SK-N-SH (cell line): Measurements from ENCODE around the gene RBM33.

Experiments
- EP300 ChIP-seq, 2 experiments: IDR thresholded peaks; 2 replicates each; pipeline versions ENCODE4 v1.4.0 to v1.6.1; 2012; ENCODE audit warnings: borderline replicate concordance in 1 of 2, low read depth in 1 of 2, low read length in 1 of 2
- POLR2AphosphoS5 ChIP-seq: IDR thresholded peaks from 2 replicates; pipeline ENCODE4 v1.6.1; 2012; ENCODE audit warnings: low read depth, low read length
- RAD21 ChIP-seq: IDR thresholded peaks from 2 replicates; pipeline ENCODE4 v1.6.1; 2012; ENCODE audit warnings: mild to moderate bottlenecking, low read length
- SIN3A ChIP-seq: IDR thresholded peaks from 2 replicates; pipeline ENCODE4 v1.6.1; 2012; ENCODE audit warnings: low read depth, mild to moderate bottlenecking, low read length, moderate library complexity, borderline replicate concordance
- TAF1 ChIP-seq: IDR thresholded peaks from 2 replicates; pipeline ENCODE4 v1.6.1; 2012; ENCODE audit warnings: low read depth, mild to moderate bottlenecking, low read length, moderate library complexity, borderline replicate concordance
- TF ChIP-seq, protein P1 (sequence below): fragments of 200-600 bp; sonication (generic); IDR thresholded peaks from 2 replicates; pipeline ENCODE4 v1.6.1; 2017; ENCODE audit warnings: antibody characterized with exemption, mild to moderate bottlenecking, moderate library complexity
- TF ChIP-seq, protein P2 (sequence below): IDR thresholded peaks from 2 replicates; pipeline ENCODE4 v1.6.1; 2012; ENCODE audit warnings: mild to moderate bottlenecking, low read depth, low read length, moderate library complexity

GRCh38 chr7:155621418-155621980, 23.0 kb upstream of the RBM33 start:
- no peak for TF ChIP-seq RAD21
- TF ChIP-seq, protein P1, sequence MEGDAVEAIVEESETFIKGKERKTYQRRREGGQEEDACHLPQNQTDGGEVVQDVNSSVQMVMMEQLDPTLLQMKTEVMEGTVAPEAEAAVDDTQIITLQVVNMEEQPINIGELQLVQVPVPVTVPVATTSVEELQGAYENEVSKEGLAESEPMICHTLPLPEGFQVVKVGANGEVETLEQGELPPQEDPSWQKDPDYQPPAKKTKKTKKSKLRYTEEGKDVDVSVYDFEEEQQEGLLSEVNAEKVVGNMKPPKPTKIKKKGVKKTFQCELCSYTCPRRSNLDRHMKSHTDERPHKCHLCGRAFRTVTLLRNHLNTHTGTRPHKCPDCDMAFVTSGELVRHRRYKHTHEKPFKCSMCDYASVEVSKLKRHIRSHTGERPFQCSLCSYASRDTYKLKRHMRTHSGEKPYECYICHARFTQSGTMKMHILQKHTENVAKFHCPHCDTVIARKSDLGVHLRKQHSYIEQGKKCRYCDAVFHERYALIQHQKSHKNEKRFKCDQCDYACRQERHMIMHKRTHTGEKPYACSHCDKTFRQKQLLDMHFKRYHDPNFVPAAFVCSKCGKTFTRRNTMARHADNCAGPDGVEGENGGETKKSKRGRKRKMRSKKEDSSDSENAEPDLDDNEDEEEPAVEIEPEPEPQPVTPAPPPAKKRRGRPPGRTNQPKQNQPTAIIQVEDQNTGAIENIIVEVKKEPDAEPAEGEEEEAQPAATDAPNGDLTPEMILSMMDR, result no peak
- TF ChIP-seq, protein P2, sequence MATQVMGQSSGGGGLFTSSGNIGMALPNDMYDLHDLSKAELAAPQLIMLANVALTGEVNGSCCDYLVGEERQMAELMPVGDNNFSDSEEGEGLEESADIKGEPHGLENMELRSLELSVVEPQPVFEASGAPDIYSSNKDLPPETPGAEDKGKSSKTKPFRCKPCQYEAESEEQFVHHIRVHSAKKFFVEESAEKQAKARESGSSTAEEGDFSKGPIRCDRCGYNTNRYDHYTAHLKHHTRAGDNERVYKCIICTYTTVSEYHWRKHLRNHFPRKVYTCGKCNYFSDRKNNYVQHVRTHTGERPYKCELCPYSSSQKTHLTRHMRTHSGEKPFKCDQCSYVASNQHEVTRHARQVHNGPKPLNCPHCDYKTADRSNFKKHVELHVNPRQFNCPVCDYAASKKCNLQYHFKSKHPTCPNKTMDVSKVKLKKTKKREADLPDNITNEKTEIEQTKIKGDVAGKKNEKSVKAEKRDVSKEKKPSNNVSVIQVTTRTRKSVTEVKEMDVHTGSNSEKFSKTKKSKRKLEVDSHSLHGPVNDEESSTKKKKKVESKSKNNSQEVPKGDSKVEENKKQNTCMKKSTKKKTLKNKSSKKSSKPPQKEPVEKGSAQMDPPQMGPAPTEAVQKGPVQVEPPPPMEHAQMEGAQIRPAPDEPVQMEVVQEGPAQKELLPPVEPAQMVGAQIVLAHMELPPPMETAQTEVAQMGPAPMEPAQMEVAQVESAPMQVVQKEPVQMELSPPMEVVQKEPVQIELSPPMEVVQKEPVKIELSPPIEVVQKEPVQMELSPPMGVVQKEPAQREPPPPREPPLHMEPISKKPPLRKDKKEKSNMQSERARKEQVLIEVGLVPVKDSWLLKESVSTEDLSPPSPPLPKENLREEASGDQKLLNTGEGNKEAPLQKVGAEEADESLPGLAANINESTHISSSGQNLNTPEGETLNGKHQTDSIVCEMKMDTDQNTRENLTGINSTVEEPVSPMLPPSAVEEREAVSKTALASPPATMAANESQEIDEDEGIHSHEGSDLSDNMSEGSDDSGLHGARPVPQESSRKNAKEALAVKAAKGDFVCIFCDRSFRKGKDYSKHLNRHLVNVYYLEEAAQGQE, result no peak
- no peak for TF ChIP-seq TAF1
- no peak for TF ChIP-seq POLR2AphosphoS5
- no peak for TF ChIP-seq EP300 (IDR thresholded peaks at IDR 0.05; ENCODE audit: borderline replicate concordance in 1 of 2, low read depth in 1 of 2, low read length in 1 of 2)
- no peak for TF ChIP-seq SIN3A
